Measurements from ENCODE around the gene LMO7.

Gene LMO7

GRCh38 chr13:75782985-75783384 is 146.9 kb downstream of the LMO7 start:
- no peak overlapping the region for H3K4me3 ChIP-seq (ENCODE audit: control insufficient read depth, low read depth, low read length)
- no peak for TF ChIP-seq CTCF (conservative IDR thresholded peaks at IDR 0.05; ENCODE audit: control insufficient read depth, insufficient read depth, low read depth, low read length)
- DNase-seq (ENCODE audit: low read depth): no peak

GRCh38 chr13:75784003-75784402 is 147.9 kb downstream of the LMO7 start:
- TF ChIP-seq CTCF (conservative IDR thresholded peaks at IDR 0.05; ENCODE audit: control insufficient read depth, insufficient read depth, low read depth, low read length): no peak
- DNase-seq (ENCODE audit: low read depth): no peak
- H3K4me3 ChIP-seq (ENCODE audit: control insufficient read depth, low read depth, low read length): no peak overlapping the region

- peak; percentile 71 for DNase-seq (ENCODE audit: low read depth)
- TF ChIP-seq CTCF (conservative IDR thresholded peaks at IDR 0.05; ENCODE audit: control insufficient read depth, insufficient read depth, low read depth, low read length): no peak
- H3K4me3 ChIP-seq (ENCODE audit: control insufficient read depth, low read depth, low read length): no peak overlapping the region
These were observed 149.0 kb downstream of the LMO7 start for GRCh38 chr13:75785130-75785529.

- DNase-seq (ENCODE audit: low read depth): peak; percentile 71
- no peak for TF ChIP-seq CTCF (conservative IDR thresholded peaks at IDR 0.05; ENCODE audit: control insufficient read depth, insufficient read depth, low read depth, low read length)
- no peak overlapping the region for H3K4me3 ChIP-seq (ENCODE audit: control insufficient read depth, low read depth, low read length)
These were observed 151.3 kb downstream of the LMO7 start for GRCh38 chr13:75787249-75787928.

GRCh38 chr13:75788481-75788981 is 152.4 kb downstream of the LMO7 start:
- H3K4me3 ChIP-seq (ENCODE audit: control insufficient read depth, low read depth, low read length): no peak overlapping the region
- no peak for TF ChIP-seq CTCF (conservative IDR thresholded peaks at IDR 0.05; ENCODE audit: control insufficient read depth, insufficient read depth, low read depth, low read length)

GRCh38 chr13:75789451-75790197 is 153.5 kb downstream of the LMO7 start:
- no peak for DNase-seq (ENCODE audit: low read depth)
- no peak overlapping the region for H3K4me3 ChIP-seq (ENCODE audit: control insufficient read depth, low read depth, low read length)

More at GRCh38 chr13:75788481-75788981, 152.4 kb downstream of the LMO7 start:
- peak; percentile 96 for DNase-seq (ENCODE audit: low read depth)

More at GRCh38 chr13:75789451-75790197, 153.5 kb downstream of the LMO7 start:
- TF ChIP-seq CTCF (conservative IDR thresholded peaks at IDR 0.05; ENCODE audit: control insufficient read depth, insufficient read depth, low read depth, low read length): no peak
